Stomach smooth muscle (tissue), 2 donors: ENCODE measurements around the gene CXorf51A.
"Not testable (repeated sequence)": the region's sequence is repeated elsewhere in the genome, so short reads cannot be mapped to it uniquely, and the experiment has no call there.

ENCODE experiments used
- H3K27ac ChIP-seq: one replicate; pipeline ENCODE4 v1.7.0; 2013; ENCODE audit warnings: mild to moderate bottlenecking, low read length, inconsistent platforms
- H3K27me3 ChIP-seq, 2 donors: one replicate each; pipeline ENCODE4 v1.7.0; 2013; ENCODE audit warnings: low read length in 2 of 2; ENCODE audit not compliant: insufficient read depth in 2 of 2, control insufficient read depth in 1 of 2
- H3K36me3 ChIP-seq, 2 donors: one replicate each; pipeline ENCODE4 v1.7.0; 2013; ENCODE audit warnings: low read length in 2 of 2; ENCODE audit not compliant: control insufficient read depth in 2 of 2, insufficient read depth in 2 of 2
- H3K4me1 ChIP-seq: one replicate; pipeline ENCODE4 v1.7.0; 2013; ENCODE audit warnings: low read length; ENCODE audit not compliant: control insufficient read depth, insufficient read depth
- H3K4me3 ChIP-seq, 2 donors: one replicate each; pipeline ENCODE4 v1.7.0; 2013; ENCODE audit warnings: low read length in 2 of 2
- H3K9ac ChIP-seq, 2 donors: one replicate each; pipeline ENCODE4 v1.7.0; 2013; ENCODE audit warnings: low read length in 2 of 2, mild to moderate bottlenecking in 1 of 2
- H3K9me3 ChIP-seq, 2 donors: one replicate each; pipeline ENCODE4 v1.7.0; 2013; ENCODE audit warnings: low read length in 2 of 2; ENCODE audit not compliant: control insufficient read depth in 2 of 2
- donor health status: healthy.
- donor health status: Pancreatic carcinoma.

CXorf51A gene

DNA sequence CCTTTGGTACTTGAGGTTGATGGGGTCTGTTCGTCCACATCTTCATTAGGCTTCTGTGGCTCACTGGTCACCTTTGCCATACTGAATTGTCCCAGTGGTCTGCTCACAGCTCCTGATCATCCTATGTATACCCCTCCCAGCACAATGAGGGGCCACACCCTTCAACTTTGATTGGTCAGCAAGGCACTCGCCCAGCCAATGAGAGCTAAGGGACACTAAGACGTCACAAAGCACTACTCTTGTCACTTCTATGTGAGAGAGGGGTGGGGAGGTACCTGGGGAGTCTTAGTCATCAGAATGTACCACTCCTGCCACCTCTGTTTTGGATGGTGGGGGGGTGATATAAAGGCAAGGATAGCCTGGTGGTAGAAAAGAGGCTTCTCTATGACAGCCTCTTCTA lies at the start of gene CXorf51A:
Gene CXorf51A, minus strand, starts transcription at position 101 of the 400 bp plus-strand sequence. Its CDS starts 21 bp downstream, at position 80.
- H3K4me1 ChIP-seq, H3K4me3 ChIP-seq, H3K9me3 ChIP-seq, H3K9ac ChIP-seq, H3K27ac ChIP-seq, H3K36me3 ChIP-seq, H3K27me3 ChIP-seq: not testable (repeated sequence)

DNA sequence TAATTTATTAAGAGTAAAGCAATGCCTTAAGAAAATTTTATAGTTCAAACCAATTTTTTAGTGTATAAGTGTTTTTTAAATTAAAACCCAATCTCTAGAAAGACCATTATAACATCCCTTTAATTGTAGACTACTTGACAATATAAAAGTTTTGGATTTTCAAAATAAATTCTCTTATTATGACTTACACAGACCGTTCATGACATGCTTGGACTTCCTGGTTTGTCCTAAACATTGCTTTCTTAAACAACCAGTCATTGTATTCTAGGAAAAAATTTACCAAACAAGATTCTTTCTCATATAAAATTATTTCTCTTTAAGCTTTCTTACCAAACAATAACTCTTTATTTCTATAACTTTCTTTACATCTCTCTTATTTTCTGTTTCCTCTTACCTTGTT lies 49.0 kb upstream of the CXorf51A start:
- no peaks in the 10 kb centered on the region for H3K9me3 ChIP-seq
- H3K27me3 ChIP-seq = no peaks in the 10 kb centered on the region
- H3K4me3 ChIP-seq = no peak overlapping the region
- no peak overlapping the region for H3K27ac ChIP-seq
- H3K36me3 ChIP-seq = no peaks in the 10 kb centered on the region
- no peaks in the 10 kb centered on the region for H3K4me1 ChIP-seq
- no peak overlapping the region for H3K9ac ChIP-seq

DNA sequence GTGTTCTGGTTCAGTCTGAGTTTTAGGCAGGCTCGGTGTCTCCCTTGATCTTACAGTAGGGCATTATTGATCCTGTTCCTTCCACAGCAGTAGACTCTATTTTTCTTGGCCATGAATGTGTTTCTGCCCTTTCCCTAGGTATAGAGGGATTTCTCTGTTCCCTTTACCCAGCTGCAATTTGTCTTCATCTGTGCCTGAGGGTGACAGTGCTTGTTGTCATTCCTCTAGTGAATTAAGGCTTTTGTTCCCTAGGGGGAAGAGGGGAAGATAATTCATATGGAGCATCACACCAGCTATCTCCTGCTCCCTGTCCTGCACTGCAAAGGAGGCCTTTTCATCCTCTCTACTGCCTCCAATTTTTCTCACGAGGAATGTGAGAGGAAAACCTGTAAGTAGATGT lies 39.7 kb upstream of the CXorf51A start:
- Histone ChIP-seq H3K9me3 (no peaks in the 10 kb centered on the region), H3K4me1 (no peaks in the 10 kb centered on the region), H3K27me3 (no peaks in the 10 kb centered on the region), H3K27ac (no peak overlapping the region), H3K36me3 (no peaks in the 10 kb centered on the region), H3K4me3 (no peak overlapping the region), H3K9ac (no peak overlapping the region)

GRCh38 chrX:146831994-146832393 lies 17.4 kb upstream of the CXorf51A start:
- no peaks in the 10 kb centered on the region for H3K27me3 ChIP-seq
- H3K4me1 ChIP-seq = no peaks in the 10 kb centered on the region
- no peak overlapping the region for H3K9ac ChIP-seq
- H3K27ac ChIP-seq = no peak overlapping the region
- H3K4me3 ChIP-seq = no peak overlapping the region
- no peaks in the 10 kb centered on the region for H3K9me3 ChIP-seq
- H3K36me3 ChIP-seq = no peaks in the 10 kb centered on the region

DNA sequence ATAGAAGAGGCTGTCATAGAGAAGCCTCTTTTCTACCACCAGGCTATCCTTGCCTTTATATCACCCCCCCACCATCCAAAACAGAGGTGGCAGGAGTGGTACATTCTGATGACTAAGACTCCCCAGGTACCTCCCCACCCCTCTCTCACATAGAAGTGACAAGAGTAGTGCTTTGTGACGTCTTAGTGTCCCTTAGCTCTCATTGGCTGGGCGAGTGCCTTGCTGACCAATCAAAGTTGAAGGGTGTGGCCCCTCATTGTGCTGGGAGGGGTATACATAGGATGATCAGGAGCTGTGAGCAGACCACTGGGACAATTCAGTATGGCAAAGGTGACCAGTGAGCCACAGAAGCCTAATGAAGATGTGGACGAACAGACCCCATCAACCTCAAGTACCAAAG lies 5.1 kb downstream of the CXorf51A start, which contains the start of gene CXorf51B:
Gene CXorf51B, plus strand, starts transcription at position 301 of the 400 bp plus-strand sequence. Its CDS starts 21 bp downstream, at position 322.
- H3K4me1 ChIP-seq = not testable (repeated sequence)

More for the DNA sequence above, 5.1 kb downstream of the CXorf51A start, which contains the start of gene CXorf51B:
- not testable (repeated sequence) for H3K9me3 ChIP-seq, H3K4me3 ChIP-seq, H3K27ac ChIP-seq, H3K9ac ChIP-seq, H3K36me3 ChIP-seq, H3K27me3 ChIP-seq
